HG02588 (cell line): ENCODE measurements around the gene PLAC1.

ENCODE experiments used
- ATAC-seq: cut with Tn5 transposase; IDR thresholded peaks from one replicate; pipeline ENCODE4 v1.9.1; 2021; ENCODE audit warnings: mild to moderate bottlenecking, moderate library complexity; ENCODE audit not compliant: unreplicated experiment

Gene PLAC1

DNA sequence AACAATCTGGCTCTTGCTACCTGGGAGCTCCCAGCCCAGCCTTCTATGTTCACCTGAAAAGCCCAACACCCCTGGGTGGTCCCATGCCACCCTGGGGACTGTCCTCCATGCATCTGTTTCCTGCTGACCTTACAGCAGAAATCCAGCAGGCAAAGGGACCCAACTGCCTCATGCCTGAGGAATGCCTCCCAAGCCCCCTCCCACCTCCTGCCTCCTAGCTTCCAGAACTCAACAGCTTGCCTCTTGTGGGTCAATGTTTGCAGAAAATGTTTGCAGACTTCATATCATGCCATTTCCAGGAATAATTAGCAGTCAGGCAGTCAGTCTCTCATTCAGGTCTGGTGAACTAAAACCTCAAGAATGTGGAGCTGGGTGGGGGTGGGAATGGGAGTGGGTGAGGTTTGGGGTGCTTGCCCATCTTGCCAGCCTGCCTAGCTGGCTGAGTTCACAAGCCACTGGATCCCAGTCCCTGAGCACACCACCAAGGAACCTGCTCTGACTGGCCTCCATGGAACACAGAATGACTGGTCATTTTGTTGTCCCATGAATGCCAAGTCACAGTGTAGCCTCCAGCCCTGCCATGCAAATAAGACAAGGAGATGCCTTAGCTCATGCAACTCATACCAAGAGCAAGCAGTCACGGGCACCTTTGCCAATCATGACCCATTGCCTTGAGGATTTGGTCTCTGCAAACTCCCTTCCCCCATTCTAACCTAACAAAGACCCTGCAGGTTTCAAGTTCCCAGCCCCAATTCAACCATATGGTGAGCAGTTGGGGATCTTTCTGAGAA is 12.1 kb upstream of the PLAC1 start:
- ATAC-seq, result no peak

DNA sequence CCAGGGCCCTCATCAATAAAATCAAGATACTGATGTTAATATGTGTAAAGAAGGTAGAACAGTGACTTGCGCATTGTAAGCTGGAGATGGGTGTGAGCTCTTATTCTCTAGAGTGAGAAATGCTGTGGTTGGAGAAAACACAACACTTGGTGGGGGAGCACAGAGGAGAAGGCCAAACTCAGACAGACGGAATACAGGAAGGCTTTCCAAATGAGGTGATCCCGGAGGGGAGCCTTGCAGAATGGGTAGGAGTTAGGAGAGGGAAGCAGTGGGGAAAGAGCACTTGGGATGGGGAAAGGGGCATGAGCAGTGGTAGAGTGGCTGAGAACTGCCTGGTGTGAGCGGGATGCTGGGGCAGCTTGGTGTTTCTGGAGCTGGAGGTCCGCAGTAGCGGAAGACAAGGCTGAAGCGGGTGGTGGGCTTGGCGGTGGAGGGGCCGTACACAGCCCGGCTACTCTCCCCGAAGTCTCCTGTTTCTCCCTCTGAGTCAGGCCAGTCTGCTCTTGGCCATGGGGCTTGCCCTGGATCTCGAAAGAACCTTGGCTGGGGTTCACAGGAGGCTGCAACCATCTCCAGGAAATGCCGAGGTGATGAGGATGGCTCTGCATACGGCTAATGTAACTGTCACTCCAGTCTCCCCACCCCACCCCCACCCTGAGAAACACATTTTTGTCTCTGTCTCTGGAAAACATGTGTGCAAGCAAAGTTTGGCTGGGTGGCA is 11.3 kb upstream of the PLAC1 start:
- ATAC-seq, result no peak

DNA sequence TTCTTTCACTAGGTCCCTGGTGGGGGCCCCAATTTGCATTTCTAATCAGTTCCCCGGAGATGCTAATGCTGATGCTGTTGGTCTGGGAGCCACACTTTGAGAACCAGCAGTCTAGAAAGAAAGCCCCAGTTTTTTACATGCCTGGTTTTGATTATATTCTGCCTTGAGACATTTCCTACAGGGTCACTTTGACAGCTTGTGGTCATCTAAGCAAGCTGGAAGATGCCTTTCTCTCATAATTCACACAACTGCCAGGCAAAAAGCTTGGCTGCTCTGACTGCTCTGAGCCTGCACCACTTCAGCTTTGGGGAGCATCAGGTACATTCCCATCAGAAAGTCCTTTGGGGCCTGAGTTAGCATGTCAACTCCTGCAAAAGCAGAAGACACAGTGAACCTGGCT is 5.9 kb upstream of the PLAC1 start:
- no peak for ATAC-seq

DNA sequence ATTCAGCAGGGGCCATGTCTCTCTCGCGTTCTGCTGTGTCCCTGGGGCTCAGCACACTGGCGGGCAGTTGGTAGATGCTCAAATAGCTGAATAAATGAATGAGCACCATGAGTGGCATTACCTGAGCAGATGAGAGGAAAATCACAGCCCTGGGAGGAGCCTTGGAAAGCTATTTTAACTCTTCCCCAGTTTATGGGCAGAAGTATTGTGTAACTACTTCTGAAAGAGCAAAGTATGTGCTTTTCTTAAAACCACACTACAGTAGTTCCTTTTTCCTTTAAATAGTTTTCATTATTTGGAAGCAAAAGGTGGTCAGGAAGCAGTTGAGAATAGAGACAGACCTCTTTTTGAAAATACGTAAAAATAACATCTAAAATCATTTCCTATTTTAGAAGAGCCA is 3.0 kb upstream of the PLAC1 start:
- no peak for ATAC-seq

DNA sequence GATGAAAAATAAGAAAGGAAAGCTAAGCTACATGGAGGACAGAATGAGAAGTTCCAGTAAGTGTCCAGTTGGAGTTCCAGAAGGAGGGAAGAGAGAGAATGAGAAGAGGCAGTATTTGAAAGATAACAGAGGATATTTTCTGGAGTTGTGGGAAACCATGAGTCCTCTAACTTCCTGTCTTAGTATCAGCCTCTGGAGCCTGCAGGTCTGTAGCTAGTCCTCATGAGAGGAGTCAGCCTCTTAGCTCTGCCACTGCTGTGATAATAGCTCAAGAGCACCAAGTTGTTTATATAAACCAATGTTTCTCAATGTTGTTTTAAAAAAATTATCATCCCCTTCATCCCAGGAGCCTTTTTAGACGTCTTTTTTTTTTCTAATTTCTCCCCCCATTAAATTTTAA is 2.4 kb upstream of the PLAC1 start:
- ATAC-seq, result no peak

DNA sequence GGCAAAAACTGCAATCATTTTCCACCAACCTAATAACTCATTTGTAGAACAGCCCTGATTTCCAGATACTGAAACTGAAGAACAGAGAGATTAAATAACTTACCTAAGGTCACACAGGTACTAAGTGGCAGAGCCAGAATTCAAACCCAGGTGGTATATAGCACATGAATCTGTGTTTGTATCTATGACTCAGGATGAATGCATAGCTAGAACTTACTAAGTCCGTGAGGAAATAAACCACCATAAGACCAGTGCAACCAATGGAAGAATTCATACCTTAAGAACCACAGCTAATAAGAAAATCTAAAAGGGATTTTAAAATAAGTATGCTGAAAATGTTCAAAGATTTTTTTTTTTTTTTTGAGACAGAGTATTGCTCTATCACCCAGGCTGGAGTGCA is 1.5 kb upstream of the PLAC1 start:
- no peak for ATAC-seq

DNA sequence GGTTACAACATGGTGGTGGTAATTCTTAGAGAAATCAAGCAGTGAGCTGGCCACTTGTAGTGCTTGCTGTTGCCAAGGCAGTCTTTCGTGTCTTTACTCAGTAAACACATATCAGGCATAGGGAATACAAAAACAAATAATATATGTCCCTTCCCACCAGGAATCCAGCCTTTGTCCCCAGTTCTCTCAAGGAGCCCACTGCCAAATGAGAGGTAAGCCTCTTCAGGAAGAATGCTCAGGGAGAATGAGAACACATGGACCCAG is 421 bp upstream of the PLAC1 start:
- no peak for ATAC-seq

DNA sequence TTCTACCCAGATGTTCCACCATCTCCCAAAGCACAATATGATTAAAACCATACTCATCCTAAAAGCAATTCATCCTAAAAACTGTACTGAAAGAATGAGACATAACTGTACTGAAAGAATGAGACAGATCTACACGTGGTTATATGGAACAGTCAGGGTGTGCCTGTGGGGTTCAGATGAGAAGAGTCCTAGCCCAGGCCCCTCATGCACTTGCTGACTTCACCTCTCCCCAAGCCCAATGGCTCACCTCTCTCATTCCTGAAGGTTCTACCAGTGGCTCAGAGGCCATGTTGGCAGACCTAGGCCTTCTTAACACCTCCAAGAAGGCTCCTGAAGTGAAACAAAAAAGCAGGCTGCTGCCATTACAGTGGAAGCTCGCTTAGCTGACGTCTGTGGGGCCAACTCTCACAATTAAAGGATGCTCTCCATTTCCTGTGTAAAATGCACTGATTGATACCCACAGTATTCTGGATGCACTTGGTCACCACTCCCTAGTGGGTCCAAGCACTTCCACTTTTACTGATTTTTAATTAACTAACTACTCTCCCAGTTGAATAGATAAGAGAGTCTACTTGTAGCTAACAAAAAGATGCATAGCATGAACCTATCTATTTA is 3.8 kb downstream of the PLAC1 start:
- no peak for ATAC-seq

DNA sequence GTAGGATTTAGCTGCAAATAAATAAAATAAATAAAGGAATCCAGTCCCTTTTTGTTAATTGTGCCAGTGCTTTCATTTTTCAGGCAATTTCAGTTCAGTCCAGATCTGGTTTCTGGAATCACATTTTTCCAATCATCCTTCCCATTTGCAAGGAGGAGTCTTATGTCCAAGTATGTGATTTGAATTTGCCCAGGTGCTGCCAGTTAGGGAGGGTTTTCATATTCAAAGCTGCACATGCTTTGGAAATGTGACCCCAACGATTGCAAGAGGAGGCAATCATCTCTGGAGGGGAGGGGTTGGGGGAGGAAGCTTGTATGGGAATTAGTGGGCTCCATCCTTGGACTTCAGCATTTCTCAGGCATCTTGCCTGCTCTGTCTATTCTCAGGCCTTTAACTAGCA is 4.4 kb downstream of the PLAC1 start:
- ATAC-seq, result no peak

DNA sequence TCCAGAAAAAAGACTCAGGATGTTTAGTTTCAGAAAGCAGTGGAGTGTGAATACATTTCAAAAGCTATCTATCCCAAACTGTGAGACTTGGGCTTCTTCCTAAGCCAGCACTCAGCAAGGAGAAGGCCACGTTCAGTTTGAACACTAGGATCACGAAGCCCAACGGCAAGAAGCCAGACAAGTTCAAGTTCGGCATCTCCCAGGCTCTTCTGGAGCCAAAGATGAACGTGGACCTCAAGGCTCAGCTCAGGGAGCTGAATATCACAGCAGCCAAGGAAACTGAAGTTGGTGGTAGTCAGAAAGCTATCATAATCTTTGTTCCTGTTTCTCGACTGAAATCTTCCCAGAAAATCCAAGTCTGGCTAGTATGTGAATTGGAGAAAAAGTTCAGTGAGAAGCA is 7.6 kb downstream of the PLAC1 start:
- no peak for ATAC-seq

DNA sequence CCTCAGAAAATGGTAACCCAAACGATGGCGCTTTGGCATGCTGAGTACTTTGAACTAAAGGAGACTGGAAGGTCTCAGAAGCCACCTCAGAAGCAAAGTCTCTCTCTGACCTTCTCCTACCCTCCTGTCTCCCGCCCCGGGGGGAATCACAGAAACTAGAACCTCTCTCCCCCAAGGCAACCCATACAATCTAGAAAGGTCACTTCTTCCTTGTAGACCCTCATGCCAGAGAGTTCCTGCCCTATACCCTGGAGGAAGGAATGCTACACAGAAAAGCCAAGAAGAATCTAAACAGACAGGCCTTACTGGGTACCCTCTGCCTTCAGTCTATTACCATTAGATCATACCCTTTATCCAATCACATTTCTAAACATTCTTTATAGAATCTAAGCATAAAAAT is 8.5 kb downstream of the PLAC1 start:
- no peak for ATAC-seq

DNA sequence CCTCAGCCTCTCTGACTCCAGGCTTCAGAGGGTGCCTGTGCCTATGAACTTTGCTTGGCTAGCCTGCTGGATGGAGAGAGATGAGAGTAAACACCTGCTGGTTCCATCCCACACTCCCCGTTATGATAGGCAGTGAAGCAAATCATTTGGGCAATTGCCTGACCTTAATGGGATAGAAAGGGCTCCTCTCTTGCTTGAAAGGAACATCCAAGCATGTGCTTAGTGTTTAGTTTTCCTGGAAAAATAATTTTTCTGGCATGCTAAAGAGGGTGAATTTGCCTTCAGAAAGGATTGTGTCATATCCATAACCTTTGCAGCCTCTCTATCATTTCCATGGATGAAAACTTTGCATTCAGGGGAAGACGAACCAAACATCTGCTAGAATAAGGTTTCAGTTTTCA is 10.8 kb downstream of the PLAC1 start:
- ATAC-seq, result no peak

DNA sequence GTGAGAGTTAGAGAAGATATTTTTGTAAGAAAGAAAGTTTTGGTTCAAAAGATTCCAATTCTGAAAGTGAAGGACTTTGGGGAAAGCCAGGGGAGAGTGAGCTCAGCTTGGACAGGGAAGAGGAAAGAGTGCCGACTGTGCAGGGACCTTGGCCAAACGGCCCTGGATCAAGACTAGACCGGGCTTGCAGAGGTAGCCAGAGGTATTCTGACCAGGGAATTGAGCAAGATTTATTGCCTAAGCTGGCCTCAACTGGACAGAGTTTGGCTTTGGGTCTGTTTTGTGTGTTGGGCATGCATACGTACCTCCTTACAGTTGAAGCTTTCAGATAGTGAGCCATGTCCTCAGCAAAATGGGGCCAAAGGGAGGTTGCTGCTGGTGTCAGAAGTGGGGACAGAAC is 11.6 kb downstream of the PLAC1 start:
- no peak for ATAC-seq

DNA sequence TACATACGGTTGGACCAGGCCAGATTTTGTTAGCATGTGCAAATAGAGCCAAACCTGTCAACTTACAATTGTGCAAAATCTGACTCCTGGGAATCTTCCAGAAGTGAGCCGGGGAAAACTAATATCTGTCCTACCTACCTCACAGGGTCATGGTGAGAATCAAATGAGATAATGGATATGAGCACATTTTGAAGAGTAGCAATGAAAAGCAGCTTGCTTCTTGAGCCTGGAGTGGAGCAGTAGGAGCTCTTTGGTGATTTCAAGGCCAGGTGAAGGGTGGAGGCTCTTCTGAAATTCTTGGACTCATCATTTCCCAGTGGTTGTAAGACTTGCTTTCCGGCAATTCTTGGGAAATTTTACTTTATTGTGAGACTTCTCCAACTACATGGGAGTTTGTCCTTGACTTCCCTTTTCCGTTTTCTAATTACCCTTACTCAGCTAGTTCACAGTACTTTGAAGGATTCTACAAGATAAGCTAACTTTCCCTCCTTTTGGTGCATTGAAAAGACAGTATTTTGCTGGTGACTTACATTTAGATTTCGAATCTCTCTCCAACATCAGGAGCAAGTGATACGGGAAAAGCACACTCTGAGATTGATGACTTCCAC is 12.2 kb downstream of the PLAC1 start:
- no peak for ATAC-seq

DNA sequence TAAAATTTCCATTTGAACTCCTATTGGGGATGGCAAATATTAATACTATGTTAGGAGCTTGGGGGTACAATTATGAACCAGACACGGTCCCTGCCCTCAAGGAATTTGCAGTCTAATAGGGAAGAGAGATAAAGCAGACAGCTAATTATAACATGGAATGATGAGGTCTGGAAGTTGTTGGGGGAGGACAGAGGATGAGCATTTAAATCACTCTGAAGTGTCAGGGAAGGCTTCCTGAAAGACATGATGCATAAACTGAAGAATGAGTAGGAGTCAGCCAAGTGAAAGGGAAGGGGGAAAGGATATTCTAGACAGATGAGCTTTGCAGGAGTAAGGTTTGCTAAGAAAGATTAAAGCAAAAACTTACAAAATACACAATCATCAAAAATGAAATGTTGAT is 15.9 kb downstream of the PLAC1 start:
- no peak for ATAC-seq

DNA sequence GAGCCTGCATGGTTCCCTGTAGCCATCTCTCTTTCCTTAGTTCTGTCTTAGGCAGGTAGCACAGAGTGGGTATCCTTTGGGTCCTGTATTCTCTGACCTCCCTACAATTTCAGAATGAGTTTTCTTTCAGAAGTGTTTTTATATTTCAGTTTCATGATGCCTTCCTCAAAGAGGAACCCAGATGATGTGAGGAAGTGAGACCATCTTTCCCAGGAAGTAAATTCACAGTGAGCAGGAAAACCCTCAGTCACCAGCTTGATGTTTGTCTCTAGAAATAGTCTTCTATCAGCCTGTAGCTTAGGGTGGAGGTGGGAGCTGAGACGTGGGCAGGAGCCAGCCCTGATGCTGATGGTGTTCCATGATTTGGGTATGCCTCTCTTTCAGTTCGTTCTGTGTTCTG is 16.9 kb downstream of the PLAC1 start:
- ATAC-seq, result no peak

DNA sequence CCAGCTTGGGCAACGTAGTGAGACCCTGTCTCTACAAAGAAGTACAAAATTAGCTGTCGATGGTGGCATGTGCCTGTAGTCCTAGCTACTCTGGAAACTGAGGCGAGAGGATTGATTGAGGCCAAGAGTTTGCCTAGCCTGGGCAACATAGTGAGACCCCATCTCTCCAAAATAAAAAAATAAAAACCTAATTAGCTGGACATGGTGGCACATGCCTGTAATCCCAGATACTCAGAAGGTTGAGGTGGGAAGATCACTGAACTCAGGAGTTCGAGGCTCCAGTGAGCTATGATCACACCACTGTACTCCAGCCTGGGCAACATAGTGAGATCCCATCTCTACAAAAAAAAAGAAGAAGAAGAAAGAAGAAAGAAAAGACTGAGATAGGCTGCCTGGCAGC is 17.4 kb downstream of the PLAC1 start:
- no peak for ATAC-seq

DNA sequence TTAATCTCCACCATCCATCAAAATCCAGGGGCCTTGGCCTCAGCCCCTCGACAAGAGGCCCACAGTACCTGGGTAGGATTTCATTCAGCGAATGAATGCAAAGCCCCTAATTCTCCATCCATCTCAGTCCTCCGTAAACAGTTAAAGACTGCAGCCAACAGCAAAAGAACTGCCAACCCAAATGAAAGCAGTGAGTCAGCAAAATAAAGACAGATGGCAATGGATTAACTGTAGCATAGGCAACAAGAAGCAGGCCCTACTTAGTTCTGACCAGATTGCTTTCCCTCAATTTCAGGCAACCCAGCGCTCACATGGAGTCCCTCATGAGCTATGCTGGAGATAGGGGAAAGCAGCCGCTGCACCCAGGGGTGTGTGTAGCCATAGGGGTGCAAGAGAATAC is 21.4 kb downstream of the PLAC1 start:
- ATAC-seq, result no peak

DNA sequence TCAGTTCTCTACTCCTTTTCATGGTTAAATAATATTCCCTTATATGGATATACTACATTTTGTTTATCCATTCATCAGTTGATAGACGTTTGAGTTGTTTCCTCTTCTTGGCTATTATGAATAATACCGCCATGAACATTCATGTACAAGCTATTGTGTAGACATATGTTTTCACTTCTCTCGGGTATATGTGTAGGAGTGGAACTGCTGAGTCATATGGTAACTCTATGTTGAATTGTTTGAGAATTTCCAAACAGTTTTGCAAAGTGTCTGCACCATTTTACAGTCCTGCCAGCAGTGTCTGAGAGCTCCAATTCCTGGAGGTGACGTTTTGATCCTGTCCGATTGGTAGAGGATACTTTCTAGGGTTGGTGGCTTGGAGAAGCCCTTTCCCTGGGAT is 23.6 kb downstream of the PLAC1 start:
- peak; percentile 81 for ATAC-seq

DNA sequence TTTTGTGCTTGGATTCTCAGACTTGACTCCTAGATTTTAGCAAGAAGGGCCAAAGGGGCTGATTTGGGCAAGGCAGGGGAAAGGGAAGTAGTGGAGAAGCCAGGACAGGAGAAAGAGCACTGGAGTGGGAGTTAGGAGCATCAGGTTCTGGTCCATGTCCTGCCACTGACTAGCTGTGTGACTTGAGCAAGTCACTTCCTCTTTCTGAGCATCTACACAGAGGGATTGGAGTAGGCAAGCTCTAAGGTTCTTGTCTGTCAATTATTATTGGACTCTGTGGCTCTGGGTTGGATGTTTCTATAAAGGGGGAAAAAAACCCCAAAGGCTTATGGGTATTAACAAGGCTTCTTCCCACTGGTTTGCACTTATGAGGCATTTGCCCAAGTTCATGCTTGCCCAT is 24.4 kb downstream of the PLAC1 start:
- peak; percentile 53 for ATAC-seq

DNA sequence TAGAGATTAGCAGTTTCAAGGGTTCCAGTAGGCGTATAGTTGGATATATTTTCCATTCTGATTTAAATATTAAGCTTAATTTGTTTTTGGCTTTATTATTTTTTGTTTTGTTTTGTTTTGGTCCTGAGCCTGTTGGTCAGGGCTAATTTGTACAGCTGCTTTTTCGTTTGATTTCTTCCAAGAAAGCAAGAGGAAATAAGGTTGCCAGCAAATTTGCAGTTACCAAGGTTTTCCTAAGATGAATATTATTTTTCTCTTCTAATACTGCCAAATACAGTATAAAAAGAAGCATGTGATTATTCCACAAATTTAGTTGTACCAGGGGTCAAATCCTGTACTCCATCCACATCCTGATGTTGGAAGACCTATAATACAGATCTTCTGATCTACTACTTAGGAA is 24.9 kb downstream of the PLAC1 start:
- ATAC-seq, result no peak

DNA sequence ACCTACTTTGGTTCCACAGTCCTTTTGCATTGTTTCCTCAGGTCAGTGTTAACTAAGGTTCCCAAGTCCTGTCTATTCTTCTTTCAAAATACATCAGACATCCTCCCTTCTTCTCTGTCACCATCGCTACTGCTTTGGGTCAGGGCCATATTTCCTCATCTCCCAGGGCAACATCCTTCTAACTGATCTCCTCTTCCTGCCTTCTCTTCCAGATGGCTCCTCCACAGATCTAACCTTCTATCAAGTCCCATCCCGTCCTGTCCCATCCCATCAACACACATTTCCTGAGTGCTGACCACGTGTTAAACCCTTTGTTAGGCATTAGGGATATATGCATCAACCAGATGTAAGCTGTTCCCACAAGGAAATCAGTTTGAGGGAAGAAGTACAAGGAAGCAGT is 25.9 kb downstream of the PLAC1 start:
- no peak for ATAC-seq
